K562 (cell line): ENCODE data around the gene PIK3CA. TPM values are rescaled to one million over a fixed set of nuclear protein-coding genes. Genes with fewer than 3 reads are reported as not detected.

Experiments
- BMI1 ChIP-seq: fragments of 150-350 bp; IDR thresholded peaks from 2 replicates; pipeline ENCODE4 v1.6.1; 2014; ENCODE audit warnings: low read length
- CEBPB ChIP-seq: fragments of 450-650 bp; IDR thresholded peaks from 2 replicates; pipeline ENCODE4 v1.6.1; 2016; ENCODE audit warnings: missing genetic modification characterization, missing compliant biosample characterization
- ETS2 ChIP-seq: IDR thresholded peaks from 2 replicates; pipeline ENCODE4 v1.6.1; 2016; ENCODE audit warnings: borderline replicate concordance, missing genetic modification characterization, mild to moderate bottlenecking, moderate library complexity, missing compliant biosample characterization; ENCODE audit not compliant: poor library complexity, severe bottlenecking
- FOS ChIP-seq: IDR thresholded peaks from 3 replicates; pipeline ENCODE4 v1.6.1; 2011; ENCODE audit not compliant: insufficient read length; ENCODE audit errors: extremely low read depth
- GTF2A2 ChIP-seq: IDR thresholded peaks from 2 replicates; pipeline ENCODE4 v1.6.1; 2016; ENCODE audit warnings: mild to moderate bottlenecking, missing genetic modification characterization, missing compliant biosample characterization
- HDAC2 ChIP-seq: fragments of 450-650 bp; IDR thresholded peaks from 2 replicates; pipeline ENCODE4 v1.6.1; 2016; ENCODE audit warnings: mild to moderate bottlenecking
- KLF6 ChIP-seq: fragments of 250-450 bp; sonication (Bioruptor Pico); IDR thresholded peaks from 2 replicates; pipeline ENCODE4 v1.4.0; 2020; ENCODE audit warnings: mild to moderate bottlenecking, moderate library complexity, borderline replicate concordance
- MITF ChIP-seq: IDR thresholded peaks from 2 replicates; pipeline ENCODE4 v1.6.1; 2014; ENCODE audit warnings: antibody characterized with exemption
- OTX1 ChIP-seq: fragments of 450-650 bp; formaldehyde crosslinking; IDR thresholded peaks from 2 replicates; pipeline ENCODE4 v1.4.0; 2022; ENCODE audit warnings: mild to moderate bottlenecking
- PBX2 ChIP-seq, 2 experiments: IDR thresholded peaks in 1 of 2; conservative IDR thresholded peaks in 1 of 2; 2 replicates each; pipeline ENCODE4 v1.6.1; 2016; ENCODE audit warnings: low read depth in 2 of 2, mild to moderate bottlenecking in 1 of 2, missing compliant biosample characterization in 1 of 2, missing genetic modification characterization in 1 of 2, moderate library complexity in 1 of 2
- SMARCE1 ChIP-seq: fragments of 450-650 bp; IDR thresholded peaks from 2 replicates; pipeline ENCODE4 v1.7.1; 2016; ENCODE audit warnings: mild to moderate bottlenecking
- SNRNP70 ChIP-seq: fragments of 200-400 bp; formaldehyde crosslinking; optimal IDR thresholded peaks from 2 replicates; pipeline ENCODE3; 2017; ENCODE audit warnings: low read depth, low read length
- TSC22D4 ChIP-seq: fragments of 450-650 bp; IDR thresholded peaks from 2 replicates; pipeline ENCODE4 v1.6.1; 2016; ENCODE audit warnings: missing genetic modification characterization, missing biosample characterization, control low read depth
- ZMIZ1 ChIP-seq, 2 experiments: fragments of 150-350 bp in 1 of 2; IDR thresholded peaks; 2 replicates each; pipeline ENCODE4 v1.6.1; 2012 to 2016; ENCODE audit warnings: low read depth in 2 of 2, low read length in 2 of 2, mild to moderate bottlenecking in 1 of 2, moderate library complexity in 1 of 2
- ZNF592 ChIP-seq: fragments of 450-650 bp; IDR thresholded peaks from 2 replicates; pipeline ENCODE4 v1.6.1; 2017; ENCODE audit warnings: antibody characterized with exemption, mild to moderate bottlenecking
- polyA plus RNA-seq, 8 experiments: library from polyadenylated mRNA; depleted of rRNA in 4 of 8; stranded (reverse) in 5 of 8; unstranded in 3 of 8; fragments of >200 nt; fragmentation: Nextera tagmentation in 2 of 8; fragmentation: Illumina TruSeq in 1 of 8; extraction: Ambion mirVana in 2 of 8; extraction: Trizol in 1 of 8; gene quantifications; 2 replicates each; pipeline versions ENCODE4 v1.2.1 to v1.2.3, GENCODE V29; 2011 to 2014; ENCODE audit warnings: inconsistent platforms in 1 of 8, missing spikeins in 1 of 8
- total RNA-seq, 7 experiments: library from RNA; depleted of rRNA in 6 of 7; stranded (reverse); fragments of >200 nt in 6 of 7; fragmentation: Illumina TruSeq in 2 of 7; extraction: Trizol in 2 of 7; gene quantifications; 2 replicates each; pipeline versions ENCODE4 v1.2.1 to v1.2.3, GENCODE V29; 2011 to 2021; ENCODE audit warnings: low replicate concordance in 1 of 7

Gene PIK3CA
- total and polyA plus RNA-seq, 9 of the 15 experiments (the other 6 are each of a cell fraction or from before 2014, with no cell fraction given), result 3.8 to 19.4 (median 10.8) TPM

GRCh38 chr3:179147514-179147872 lies 664 bp upstream of the PIK3CA start (continued):
- TF ChIP-seq BMI1 (no peak), ZNF592 (no peak), PBX2 (CRISPR knock-in tag; IDR thresholded peaks at IDR 0.05; ENCODE audit: low read depth) (no peak), PBX2 (tag; conservative IDR thresholded peaks at IDR 0.05; ENCODE audit: low read depth) (no peak), HDAC2 (0 out of 2 replicates have a peak, but pooled peaks have one; percentile 84), MITF (no peak), TSC22D4 (tag) (no peak), FOS (no peak), ZMIZ1 (IDR thresholded peaks at IDR 0.05; ENCODE audit: low read depth in 2 of 2, low read length in 2 of 2) (no peak), SNRNP70 (no peak), SMARCE1 (0 out of 2 replicates have a peak, but pooled peaks have one; percentile 10), ETS2 (no peak), GTF2A2 (tag) (no peak), OTX1 (CRISPR knock-in tag) (no peak), KLF6 (no peak), CEBPB (tag) (no peak)
